ENCODE results near the gene B9D2. TPM values are rescaled to one million over a fixed set of nuclear protein-coding genes. Genes with fewer than 3 reads are reported as not detected.
A peak's percentile ranks its signal among the peaks of the same experiment; 100 is the strongest.

The B9D2 gene
- total and polyA plus RNA-seq, 9 donors, result 0.83 to 7.2 (median 4.7) TPM

- Histone ChIP-seq H3K4me1 (ENCODE audit: insufficient read depth) (peaks cover 12% of the 10 kb centered on the region), H3K4me3 (peak within 1 kb of the TSS; percentile 60), H3K36me3 (no peaks in the 10 kb centered on the region), H3K27me3 (no peaks in the 10 kb centered on the region), H3K27ac (peak within 1 kb of the TSS; percentile 65 to 77), H3K9me3 (no peaks in the 10 kb centered on the region)
- TF ChIP-seq POLR2A (IDR thresholded peaks at IDR 0.05) (peak; percentile 57), CTCF (IDR thresholded peaks at IDR 0.05) (peak; percentile 80 to 91 (median 89)), EP300 (IDR thresholded peaks at IDR 0.05) (no peak)
- DNase-seq, result peak; percentile 80 to 89 (median 87)
- 0 to 1% (median 1%) methylated on average over 53 to 78 of the region's 78 CpGs for WGBS, 3 donors
- intact Hi-C loops (cut with DNase I), result loop anchor here in 2 of 4 donors (2.0 to 5.0 kb wide), 2 partner anchors 29 to 41 kb away; partner anchors contain the start of gene CCDC97 (in 1 of the 2)
Observed at GRCh38 chr19:41353466-41354342, 10.2 kb downstream of the B9D2 start, which contains the start of gene TGFB1. TGFB1 (minus strand) TSS chr19:41353922; CDS start chr19:41353044, 878 bp downstream.

- intact Hi-C loops (cut with DNase I), result loop anchor here in 2 of 4 donors (2.0 to 5.0 kb wide), 2 partner anchors 28 to 41 kb away; partner anchors contain the start of gene CCDC97 (in 1 of the 2)
Observed at GRCh38 chr19:41352609-41353465, 11.1 kb downstream of the B9D2 start.

GRCh38 chr19:41352279-41352608 lies 11.7 kb downstream of the B9D2 start:
- Histone ChIP-seq H3K4me1 (ENCODE audit: insufficient read depth) (peaks cover 12% of the 10 kb centered on the region), H3K9me3 (no peaks in the 10 kb centered on the region), H3K36me3 (no peaks in the 10 kb centered on the region), H3K27me3 (no peaks in the 10 kb centered on the region), H3K27ac (peak overlapping the region; percentile 65 to 77), H3K4me3 (peak overlapping the region; percentile 60)
- intact Hi-C loops (cut with DNase I), result loop anchor here in 2 of 4 donors (2.0 to 5.0 kb wide), 2 partner anchors 27 to 40 kb away; partner anchors contain the start of gene CCDC97 (in 1 of the 2)
- 0 to 1% (median 1%) methylated on average over 12 of the region's 12 CpGs for WGBS, 3 donors
- TF ChIP-seq CTCF (IDR thresholded peaks at IDR 0.05) (no peak), POLR2A (IDR thresholded peaks at IDR 0.05) (no peak), EP300 (IDR thresholded peaks at IDR 0.05) (no peak)
- DNase-seq, result no peak

More at GRCh38 chr19:41352609-41353465, 11.1 kb downstream of the B9D2 start:
- 0 to 1% (median 0%) methylated on average over 61 to 71 of the region's 71 CpGs for WGBS, 3 donors
- Histone ChIP-seq H3K9me3 (no peaks in the 10 kb centered on the region), H3K4me1 (ENCODE audit: insufficient read depth) (peaks cover 12% of the 10 kb centered on the region), H3K27ac (peak overlapping the region; percentile 65 to 77), H3K36me3 (no peaks in the 10 kb centered on the region), H3K27me3 (no peaks in the 10 kb centered on the region), H3K4me3 (peak overlapping the region; percentile 60)
- peak; percentile 46 to 76 (median 70) for DNase-seq
- TF ChIP-seq EP300 (IDR thresholded peaks at IDR 0.05), result no peak
- peak in 1 of 3 donors; percentile 30 for TF ChIP-seq CTCF (IDR thresholded peaks at IDR 0.05)
- TF ChIP-seq POLR2A (IDR thresholded peaks at IDR 0.05), result no peak

All from ovary (tissue), 9 donors.